Measurements from ENCODE around the gene PCDH15. TPM values are rescaled to one million over a fixed set of nuclear protein-coding genes. Genes with fewer than 3 reads are reported as not detected.
"Not testable (repeated sequence)": the region's sequence is repeated elsewhere in the genome, so short reads cannot be mapped to it uniquely, and the experiment has no call there.

PCDH15 gene
- total RNA-seq, 1 donor from 2014 or later = 1.2 TPM

DNA sequence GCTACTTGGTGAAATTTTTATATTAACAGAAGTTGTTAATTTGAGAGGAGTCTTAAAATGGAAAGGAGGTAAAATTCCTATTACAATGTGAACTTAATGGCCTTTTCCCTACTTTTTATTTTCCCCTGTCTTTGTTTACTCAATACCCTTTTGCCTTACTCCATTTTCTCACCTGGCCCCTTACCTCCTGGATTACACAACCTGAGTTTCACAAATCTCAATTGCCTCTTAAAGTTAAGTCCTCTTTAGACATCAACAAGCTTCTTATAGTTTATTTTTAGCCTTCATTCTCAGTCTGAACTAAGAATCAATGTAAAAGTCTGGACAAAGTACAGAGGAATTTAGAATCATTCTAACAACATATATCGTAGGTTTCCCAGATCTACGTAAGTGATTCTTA lies 247.0 kb downstream of the PCDH15 start:
- no peak for DNase-seq (ENCODE audit: low spot score)

DNA sequence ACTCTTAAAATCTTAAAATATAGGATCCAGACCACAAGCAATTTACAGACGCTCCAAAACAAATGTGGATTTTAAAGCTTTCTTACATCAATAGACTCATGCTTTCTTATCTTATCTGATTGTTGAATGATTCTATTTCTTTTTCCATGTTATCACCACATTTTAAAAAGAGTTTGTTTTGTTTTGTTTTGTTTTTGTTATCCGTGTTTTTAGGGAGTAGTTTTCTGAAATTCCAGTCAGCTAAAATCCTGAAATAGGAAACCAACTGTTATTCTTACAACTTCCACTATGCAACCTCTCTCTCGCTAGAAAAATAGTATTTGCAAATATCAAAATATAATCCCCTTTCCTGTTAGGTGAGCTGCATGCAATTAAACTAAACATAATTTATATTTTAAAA lies 251.0 kb downstream of the PCDH15 start:
- DNase-seq (ENCODE audit: low spot score) = no peak

DNA sequence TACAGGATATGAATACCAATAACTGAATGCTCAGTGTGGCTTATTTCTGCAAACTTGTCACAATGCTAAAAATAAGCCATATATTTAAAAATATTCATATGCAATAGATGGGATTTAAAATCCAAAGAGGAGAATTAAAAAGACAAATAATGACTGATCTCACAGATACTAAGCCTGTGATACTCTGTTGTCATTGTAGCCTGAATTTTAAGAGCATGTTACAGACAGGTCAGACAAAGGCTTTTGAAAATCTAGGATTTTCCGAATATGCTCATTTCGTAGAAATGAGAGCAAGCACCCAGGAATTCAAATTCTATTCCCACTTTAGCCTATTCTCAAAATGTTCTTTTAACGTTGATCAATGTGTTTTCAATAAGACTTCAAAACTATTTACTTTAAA lies 269.7 kb downstream of the PCDH15 start:
- DNase-seq (ENCODE audit: low spot score) = no peak

DNA sequence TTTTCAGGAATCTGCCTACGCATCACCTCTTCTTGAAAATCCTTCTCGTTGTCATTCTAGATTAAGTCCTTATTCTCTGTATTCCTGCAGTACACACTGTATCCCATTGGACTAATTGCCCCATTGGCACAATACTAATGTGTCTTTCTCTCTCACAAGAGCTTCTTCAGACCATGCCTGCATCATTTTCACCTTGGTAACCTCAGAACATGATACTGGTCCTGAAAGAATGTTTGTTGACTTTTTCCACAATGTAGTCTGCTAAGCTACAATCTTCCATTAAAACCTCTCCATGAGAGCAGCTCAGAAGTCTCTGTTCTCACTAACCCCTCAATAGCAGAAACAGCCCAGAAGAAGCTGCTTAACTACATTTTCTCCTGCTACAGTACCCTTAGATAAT lies 270.7 kb downstream of the PCDH15 start:
- DNase-seq (ENCODE audit: low spot score) = no peak

DNA sequence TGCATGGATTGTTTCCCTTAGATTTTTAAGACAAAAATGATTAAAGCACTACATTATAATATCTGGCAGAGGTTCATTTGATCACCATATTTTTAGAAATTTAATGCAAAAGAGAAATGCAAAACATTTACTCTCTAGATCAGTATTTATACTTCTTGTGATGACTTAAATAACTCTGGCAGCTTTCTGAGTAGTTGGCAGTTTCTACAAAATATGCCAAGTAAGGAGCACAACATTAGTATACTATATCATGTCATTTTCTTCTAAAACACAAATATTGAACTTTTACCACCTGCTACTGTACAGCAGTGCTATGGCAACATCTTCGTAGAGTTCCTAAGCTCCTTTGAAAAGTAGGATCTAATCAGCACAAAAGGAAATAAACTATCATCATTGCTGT lies 275.2 kb downstream of the PCDH15 start:
- no peak for DNase-seq (ENCODE audit: low spot score)

DNA sequence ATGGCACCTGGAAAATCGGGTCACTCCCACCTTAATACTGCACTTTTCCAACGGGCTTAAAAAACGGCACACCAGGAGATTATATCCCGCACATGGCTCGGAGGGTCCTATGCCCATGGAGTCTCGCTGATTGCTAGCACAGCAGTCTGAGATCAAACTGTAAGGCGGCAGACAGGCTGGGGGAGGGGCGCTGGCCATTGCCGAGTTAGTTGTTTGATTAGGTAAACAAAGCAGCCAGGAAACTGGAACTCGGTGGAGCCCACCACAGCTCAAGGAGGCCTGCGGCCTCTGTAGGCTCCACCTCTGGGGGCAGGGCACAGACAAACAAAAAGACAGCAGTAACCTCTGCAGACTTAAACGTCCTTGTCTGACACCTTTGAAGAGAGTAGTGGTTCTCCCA lies 285.8 kb downstream of the PCDH15 start:
- DNase-seq (ENCODE audit: low spot score) = not testable (repeated sequence)

DNA sequence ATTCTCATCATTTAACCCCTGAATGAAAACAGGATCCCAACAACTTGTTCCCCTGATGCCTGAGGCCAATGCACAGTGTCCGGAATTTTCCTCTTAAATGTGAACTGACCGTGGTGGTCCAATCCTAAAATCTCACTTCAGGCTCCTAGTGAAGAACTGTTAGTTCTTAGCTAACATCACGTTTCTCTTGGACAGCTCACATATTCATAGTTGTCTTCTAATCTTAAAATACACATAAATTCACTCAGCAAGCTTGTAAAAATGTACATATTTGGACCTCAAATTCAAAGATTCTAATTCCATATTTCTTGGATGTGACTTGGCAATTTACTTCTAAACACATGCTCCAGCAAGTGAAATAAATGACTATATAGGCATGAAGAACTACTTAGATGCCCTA lies 297.2 kb downstream of the PCDH15 start:
- DNase-seq (ENCODE audit: low spot score) = no peak

DNA sequence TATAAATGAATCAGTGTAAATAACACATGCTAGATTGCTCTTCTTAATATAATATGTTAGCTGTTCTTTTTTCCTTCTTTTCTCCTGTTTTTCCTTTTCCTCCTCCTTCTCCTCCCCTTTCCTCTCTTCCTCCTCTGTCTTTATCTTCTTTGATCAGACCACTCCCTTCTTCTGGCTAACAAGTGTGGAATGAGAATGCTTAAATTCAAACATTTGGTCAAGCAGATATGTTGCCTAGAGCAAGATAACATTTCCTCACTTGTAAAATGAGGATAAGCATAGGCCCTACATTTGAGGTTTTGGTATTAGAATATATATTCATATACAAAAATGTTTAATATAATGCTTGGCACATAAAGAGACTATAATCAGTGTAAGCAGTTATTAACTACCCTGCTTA lies 299.1 kb downstream of the PCDH15 start:
- no peak for DNase-seq (ENCODE audit: low spot score)

DNA sequence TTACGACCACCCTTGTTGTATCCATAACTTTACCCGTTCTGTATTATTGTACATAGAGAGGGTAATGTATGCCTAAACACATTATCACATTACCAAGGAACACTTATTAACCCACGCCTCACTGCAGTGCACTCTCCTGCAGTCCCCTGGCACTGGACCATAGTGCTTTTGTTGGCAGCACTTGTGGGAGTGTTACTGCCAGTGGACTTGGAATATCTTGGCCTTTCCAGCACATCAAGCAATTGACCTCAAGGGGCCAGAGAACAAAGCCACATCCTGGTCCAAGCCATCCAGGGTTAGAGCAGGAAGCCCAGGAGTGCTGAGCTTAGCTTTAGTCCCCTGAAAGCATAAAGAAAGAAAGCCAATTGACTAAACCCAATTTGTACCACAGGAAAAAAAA lies 304.2 kb downstream of the PCDH15 start:
- no peak for DNase-seq (ENCODE audit: low spot score)

DNA sequence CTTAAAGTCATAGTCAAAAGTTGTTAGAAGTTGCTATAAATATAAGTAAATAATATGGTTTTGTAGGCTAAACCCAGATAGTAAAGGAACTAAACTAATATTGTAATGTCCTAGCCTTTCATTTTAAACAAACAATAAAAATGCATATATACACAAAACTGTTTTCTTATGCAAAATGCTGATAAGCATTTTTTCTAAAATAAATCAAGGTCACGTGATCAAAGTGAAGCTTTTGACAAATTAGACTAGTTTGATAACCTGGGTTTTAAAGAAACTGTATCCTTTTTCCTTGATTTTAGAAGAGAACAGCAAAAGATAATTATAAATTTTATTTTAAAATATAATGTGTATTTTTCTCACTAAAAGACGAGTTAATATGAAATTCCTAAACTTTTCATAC lies 313.3 kb downstream of the PCDH15 start:
- DNase-seq (ENCODE audit: low spot score) = no peak

DNA sequence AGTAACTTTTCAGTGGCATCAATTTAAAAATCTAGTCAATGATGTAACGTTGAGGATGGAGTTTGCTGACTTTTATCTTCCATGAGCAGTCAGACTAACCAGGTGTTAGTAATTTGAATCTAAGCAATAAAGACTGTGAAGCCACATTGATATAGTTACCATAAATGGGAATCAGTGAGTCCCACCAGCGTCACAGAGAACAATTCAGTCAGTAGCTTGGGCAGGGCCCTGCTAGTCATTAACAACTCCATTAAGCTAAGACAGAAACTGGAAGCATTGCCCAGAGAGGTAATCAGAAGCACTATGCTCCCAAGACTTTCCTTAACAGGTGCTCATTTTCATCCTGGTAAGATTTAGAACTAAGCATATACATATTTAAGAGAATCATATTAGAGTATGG lies 315.1 kb downstream of the PCDH15 start:
- no peak for DNase-seq (ENCODE audit: low spot score)

DNA sequence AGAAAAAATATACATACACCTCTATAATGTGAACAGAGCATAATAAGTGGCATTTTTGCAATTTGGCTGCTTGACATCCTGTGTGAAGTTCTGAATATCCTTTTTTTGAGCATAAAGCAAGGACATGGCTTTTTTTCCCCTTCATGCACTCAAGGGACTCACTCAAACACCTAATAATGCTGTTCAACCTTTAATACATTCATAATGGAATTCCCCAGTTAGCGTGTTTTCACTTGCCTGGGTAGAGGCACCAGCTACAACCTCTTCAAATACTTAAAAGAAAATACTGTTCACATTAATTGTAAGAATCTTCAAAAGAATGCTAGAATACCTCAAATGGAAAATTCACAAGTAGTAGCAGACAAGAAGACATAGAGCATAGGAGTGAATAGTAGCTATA lies 316.8 kb downstream of the PCDH15 start:
- DNase-seq (ENCODE audit: low spot score) = no peak

DNA sequence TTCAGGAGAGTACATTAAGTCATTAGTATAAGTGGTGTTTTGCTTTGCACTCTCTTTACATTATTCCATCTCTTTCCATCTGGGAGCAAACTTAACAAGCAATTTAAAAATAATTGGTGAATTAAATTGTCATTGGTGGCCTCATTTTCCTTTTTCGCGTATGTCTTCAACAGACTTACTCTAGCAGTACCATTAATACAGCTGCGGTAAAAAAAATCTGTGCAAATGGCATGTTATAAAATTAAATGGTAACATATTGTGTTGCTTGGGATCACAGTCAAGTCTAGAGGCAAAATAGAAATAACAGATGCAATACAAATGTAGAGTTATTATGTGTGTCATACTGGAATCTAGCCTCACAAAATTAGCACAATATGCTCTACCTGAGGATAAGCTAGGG lies 322.4 kb downstream of the PCDH15 start:
- DNase-seq (ENCODE audit: low spot score) = no peak

DNA sequence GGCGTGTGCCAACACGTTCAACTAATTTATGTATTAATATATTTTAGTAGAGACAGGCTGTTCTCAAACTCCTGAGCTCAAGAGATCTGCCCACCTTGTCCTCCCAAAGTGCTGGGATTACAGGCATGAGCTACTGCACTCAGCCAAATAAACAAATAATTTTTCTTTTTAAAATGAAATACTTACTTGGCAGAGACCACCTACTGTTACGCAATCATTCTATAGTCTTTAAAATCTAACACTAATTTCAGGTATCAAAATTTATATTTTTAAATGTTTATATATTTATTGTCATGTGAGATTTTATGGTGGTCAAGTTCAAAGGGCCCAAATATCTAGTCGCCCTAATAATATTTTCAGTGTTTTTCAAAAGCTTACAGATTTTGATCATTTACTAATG lies 323.3 kb downstream of the PCDH15 start:
- DNase-seq (ENCODE audit: low spot score) = no peak

DNA sequence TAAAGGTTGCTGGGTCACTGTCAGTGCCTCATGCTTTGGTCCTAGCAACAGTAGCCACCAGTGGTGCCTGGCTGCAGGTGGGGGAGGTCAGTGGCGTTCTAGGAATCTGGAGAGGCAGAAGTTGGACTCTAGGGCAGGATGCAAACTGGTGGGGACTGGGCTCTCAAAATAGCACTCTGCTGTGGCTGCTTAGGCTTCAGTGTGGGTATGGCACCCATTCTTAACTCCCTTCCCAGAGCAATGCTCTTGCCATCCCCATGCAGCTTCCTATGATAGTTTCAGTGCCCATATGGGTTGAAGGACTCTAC lies 330.8 kb downstream of the PCDH15 start:
- no peak for DNase-seq (ENCODE audit: low spot score)

DNA sequence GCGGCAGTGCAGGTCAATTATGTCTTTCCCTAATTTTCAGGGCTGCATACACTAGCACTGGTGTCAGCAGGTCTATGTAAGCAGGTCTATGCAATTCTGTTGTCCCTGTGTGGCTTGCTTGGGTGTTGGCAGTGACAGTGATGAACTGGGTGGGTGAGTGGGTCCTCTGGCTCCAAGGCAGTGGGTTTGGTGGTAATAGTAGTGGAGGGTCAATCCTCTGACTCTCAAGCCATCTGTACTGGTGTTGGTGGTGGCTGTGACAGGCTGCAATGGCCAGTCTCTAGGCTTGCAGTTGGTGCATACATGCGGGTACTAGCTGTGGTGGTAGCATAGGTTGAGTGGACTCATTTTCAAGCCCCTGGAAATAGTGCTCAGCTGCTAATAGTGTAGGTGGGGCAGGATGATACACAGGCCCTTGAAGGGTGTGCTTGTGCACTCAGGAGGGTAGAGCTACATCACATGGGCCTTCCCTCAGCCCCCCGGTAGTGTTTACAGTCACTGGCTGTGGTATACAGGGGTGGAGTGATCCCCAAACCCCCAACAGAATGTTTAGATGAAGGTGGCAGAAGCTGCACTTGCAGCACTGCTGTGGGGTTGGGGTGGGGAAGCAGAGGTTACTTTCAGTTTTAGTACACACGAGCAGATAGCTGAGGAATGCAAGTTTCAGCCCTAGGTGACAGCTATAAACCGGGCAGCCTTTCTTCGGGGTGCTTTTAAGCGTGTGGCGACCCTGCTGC lies 331.3 kb downstream of the PCDH15 start:
- no peak for DNase-seq (ENCODE audit: low spot score)

DNA sequence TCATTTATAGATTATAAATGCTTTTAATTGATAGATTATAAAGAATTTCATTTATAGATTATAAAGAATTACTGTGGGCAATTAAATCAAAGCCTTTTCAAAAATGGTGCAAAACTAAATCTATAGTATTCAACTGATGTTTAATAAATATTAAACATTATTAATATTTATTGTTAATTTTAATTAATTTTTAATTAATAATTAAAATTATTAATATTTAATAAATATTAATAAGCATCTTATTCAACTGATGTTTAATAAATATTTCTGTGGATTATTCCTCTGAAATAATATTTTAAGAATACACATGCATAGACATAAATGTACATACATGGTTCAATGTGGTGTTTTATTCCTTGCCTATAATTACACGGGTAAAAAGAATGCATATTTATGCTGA lies 346.8 kb downstream of the PCDH15 start:
- no peak for DNase-seq (ENCODE audit: low spot score)

DNA sequence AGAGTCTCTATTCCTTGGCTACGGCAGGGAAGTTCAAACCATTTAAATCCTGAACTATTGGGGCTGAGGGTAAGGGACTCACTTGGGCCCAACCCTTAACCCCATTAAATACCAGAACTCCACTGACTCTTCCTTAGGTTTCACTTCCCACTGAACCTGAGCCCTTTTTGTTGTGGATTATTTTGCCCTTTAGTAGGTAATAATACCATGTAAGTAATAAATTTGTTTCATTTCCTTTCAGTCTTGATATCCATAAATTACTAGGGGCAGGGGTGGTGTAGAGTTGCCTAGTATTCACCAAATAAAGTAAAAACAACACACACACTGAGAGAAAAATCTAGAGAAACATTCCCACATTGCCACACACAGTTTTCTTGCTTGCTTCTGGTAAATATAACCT lies 352.0 kb downstream of the PCDH15 start:
- DNase-seq (ENCODE audit: low spot score) = no peak

DNA sequence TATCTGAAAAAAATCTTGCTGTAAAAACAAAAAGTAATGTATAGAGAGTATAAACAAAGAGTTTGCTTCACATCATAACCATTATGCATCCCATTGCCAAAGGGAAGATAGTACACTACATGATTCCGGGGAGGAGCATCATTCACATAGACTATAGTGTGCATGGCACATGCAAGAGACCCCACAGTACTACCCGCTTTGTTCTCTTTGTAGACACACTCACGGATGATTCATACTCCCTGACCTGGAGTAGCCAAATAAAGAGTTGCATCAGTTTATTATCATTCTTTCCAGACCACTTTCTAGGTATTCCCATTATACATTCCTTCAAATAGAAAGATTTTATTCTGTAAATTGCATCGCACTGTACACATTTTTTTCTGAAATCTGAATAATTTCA lies 356.9 kb downstream of the PCDH15 start:
- DNase-seq (ENCODE audit: low spot score) = no peak

DNA sequence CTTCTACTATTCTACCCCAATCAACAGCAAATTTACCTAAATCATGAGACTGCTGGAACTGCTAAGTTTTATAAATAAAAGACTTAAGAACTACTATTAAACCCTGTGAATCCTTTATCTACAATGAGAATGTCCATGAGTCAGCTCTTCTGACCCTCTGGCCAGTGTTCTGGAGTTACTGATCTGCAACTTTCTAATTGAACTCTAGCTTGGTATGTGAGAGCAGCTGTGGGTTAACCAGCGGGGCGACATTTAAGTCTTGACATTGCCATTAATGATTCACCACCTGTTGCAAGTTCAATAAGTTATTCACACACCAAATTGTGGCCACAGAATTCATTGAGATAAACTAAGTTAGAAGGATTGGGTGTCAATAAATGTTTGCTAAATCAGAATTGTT lies 359.8 kb downstream of the PCDH15 start:
- DNase-seq (ENCODE audit: low spot score) = no peak

DNA sequence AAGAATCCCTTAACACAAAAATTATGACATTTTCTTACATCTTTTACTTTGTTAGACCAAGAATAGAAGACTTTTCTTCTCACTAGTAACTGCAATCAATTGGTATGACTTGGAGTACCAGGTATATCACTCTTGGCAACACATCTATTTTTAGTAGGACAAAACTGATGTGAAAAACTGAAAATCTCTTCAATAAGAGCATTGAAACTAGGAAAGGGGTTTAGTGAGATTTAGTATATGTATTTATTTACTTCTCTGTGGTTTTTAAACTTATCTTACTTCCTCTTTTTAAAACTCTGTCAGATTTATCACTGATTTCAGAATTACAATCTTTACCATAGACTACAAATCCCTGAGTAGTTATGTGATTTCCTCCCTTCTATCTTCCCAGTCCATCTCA lies 366.2 kb downstream of the PCDH15 start:
- DNase-seq (ENCODE audit: low spot score) = no peak

DNA sequence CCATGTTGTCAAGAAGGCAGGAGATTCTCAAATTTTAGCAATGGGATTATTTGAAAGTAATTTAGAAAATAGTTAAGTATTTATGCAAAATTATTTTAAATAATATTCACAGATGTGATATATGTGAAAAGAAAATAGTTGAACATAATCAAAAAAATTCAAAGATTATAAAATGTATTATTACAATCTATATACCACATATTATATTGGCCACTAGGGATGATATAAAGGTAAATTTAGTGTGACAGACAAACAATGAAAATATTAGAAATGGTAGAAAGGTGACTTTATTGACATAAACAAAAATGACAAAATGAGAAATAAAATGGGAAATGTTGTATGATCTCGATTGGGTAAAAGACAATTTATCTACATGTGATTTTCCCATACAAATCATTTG lies 385.5 kb downstream of the PCDH15 start:
- no peak for DNase-seq (ENCODE audit: low spot score)

DNA sequence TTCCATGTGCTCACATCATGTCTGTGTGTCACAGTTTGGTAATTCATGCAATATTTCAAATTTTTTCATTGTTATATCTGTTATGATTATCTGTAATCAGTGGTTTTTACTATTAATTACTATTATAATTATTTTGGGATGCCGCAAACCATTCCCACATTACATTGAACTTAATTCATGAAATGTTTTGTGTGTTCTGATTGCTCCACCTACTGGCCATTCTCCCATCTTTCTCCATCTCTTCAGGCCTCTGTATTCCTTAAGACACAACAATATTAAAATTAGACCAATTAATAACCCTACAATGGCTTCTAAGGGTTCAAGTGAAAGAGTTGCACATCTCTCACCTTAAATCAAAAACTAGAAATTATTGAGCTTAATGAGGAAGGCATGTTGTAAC lies 398.5 kb downstream of the PCDH15 start:
- no peak for DNase-seq (ENCODE audit: low spot score)

DNA sequence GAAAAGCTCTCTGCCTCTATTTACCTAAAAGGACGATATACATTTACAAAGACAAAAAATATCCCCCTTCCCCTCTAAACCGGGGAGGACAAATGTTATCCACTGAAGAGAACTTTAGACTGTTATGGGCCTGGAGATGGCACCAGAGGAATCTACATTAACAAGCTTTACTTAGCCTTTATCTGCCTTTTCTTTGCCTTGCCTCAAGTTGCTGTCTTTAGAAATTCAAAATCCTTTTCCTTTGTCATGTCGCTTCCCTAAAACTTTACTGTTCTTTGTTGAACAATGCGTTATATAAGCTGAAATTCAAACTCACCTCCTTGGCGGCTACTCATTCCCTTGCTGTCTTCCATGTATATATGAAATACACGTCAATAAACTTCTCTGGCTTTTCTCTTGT lies 405.0 kb downstream of the PCDH15 start:
- no peak for DNase-seq (ENCODE audit: low spot score)

DNA sequence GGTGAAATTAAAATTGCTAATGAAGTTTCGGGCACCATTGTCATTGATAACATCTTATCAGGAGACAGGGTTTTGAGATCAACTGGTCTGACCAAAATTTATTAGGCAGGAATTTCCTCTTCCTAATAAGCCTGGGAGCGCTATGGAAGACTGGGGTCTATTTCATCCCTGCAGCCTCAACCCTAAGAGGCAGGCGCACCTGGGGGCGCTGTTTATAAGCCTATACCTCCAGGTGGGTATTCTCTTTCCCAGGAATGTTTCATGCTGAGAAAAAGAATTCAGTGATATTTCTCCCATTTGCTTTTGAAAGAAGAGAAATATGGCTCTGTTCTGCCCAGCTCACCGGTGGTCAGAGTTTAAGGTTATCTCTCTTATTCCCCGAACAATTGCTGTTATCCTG lies 406.4 kb downstream of the PCDH15 start:
- not testable (repeated sequence) for DNase-seq (ENCODE audit: low spot score)
